ENCODE results near the gene NPAS3. TPM values are rescaled to one million over a fixed set of nuclear protein-coding genes. Genes with fewer than 3 reads are reported as not detected.

Gene NPAS3
- total RNA-seq, 1 experiment from 2014 or later = not detected

GRCh38 chr14:33480071-33480886, 541.6 kb downstream of the NPAS3 start:
- Histone ChIP-seq H3K79me2 (ENCODE audit: low read depth) (no peaks in the 10 kb centered on the region), H3K36me3 (ENCODE audit: low read depth) (no peaks in the 10 kb centered on the region), H3K27ac (no peak overlapping the region), H3K9me2 (ENCODE audit: insufficient read depth) (no peaks in the 10 kb centered on the region), H3K4me2 (no peak overlapping the region), H3K27me3 (ENCODE audit: insufficient read depth, low read depth) (no peaks in the 10 kb centered on the region), H3K9me3 (ENCODE audit: insufficient read depth, low read depth) (no peaks in the 10 kb centered on the region), H2AFZ (no peak overlapping the region), H4K20me1 (ENCODE audit: insufficient read depth) (no peaks in the 10 kb centered on the region), H3F3A (ENCODE audit: insufficient read depth, low read depth) (no peaks in the 10 kb centered on the region), H3K4me1 (replicated peaks; ENCODE audit: insufficient read depth) (peaks cover 5% of the 10 kb centered on the region; the same call in 1 of the 2 replicates), H3K4me3 (no peak overlapping the region)
- intact Hi-C loops (cut with micrococcal nuclease; ENCODE audit: unreplicated experiment) = no loop called here
- TF ChIP-seq CTCF (conservative IDR thresholded peaks at IDR 0.05) (no peak), EZH2 (IDR thresholded peaks at IDR 0.05; ENCODE audit: low read depth) (no peak)
- CTCF ChIA-PET = no interaction called here
- BruUV-seq (replicated peaks) = no TSS peak
- DNase-seq = no peak
- POLR2A ChIA-PET (ENCODE audit: unreplicated experiment) = no interaction called here

GRCh38 chr14:33480887-33481184, 542.2 kb downstream of the NPAS3 start:
- no peak for TF ChIP-seq CTCF (conservative IDR thresholded peaks at IDR 0.05)
- TF ChIP-seq EZH2 (IDR thresholded peaks at IDR 0.05; ENCODE audit: low read depth) = no peak
- Histone ChIP-seq H3K9me2 (ENCODE audit: insufficient read depth) (no peaks in the 10 kb centered on the region), H3K36me3 (ENCODE audit: low read depth) (no peaks in the 10 kb centered on the region), H2AFZ (no peak overlapping the region), H3K4me2 (no peak overlapping the region), H3K27ac (no peak overlapping the region), H3K79me2 (ENCODE audit: low read depth) (no peaks in the 10 kb centered on the region), H3F3A (ENCODE audit: insufficient read depth, low read depth) (no peaks in the 10 kb centered on the region), H3K9me3 (ENCODE audit: insufficient read depth, low read depth) (no peaks in the 10 kb centered on the region), H4K20me1 (ENCODE audit: insufficient read depth) (no peaks in the 10 kb centered on the region), H3K4me3 (no peak overlapping the region), H3K27me3 (ENCODE audit: insufficient read depth, low read depth) (no peaks in the 10 kb centered on the region), H3K4me1 (replicated peaks; ENCODE audit: insufficient read depth) (no peaks in the 10 kb centered on the region; the same call in 1 of the 2 replicates)
- CTCF ChIA-PET = no interaction called here
- BruUV-seq (replicated peaks) = no TSS peak
- intact Hi-C loops (cut with micrococcal nuclease; ENCODE audit: unreplicated experiment) = no loop called here
- POLR2A ChIA-PET (ENCODE audit: unreplicated experiment) = no interaction called here
- no peak for DNase-seq

- no peak for DNase-seq
- ChIA-PET POLR2A (ENCODE audit: unreplicated experiment) (no interaction called here), CTCF (interaction anchor here (0.6 kb wide), 1 partner anchor 311 kb away, joined by 3 read pairs; no protein-coding TSS in a partner anchor)
- H3K4me1 ChIP-seq (replicated peaks; ENCODE audit: insufficient read depth) = no peaks in the 10 kb centered on the region
- intact Hi-C loops (cut with micrococcal nuclease; ENCODE audit: unreplicated experiment) = no loop called here
- BruUV-seq (replicated peaks) = no TSS peak
- no peak overlapping the region for H3K27ac ChIP-seq
- H3K79me2 ChIP-seq (ENCODE audit: low read depth) = no peaks in the 10 kb centered on the region
- H3K9me3 ChIP-seq (ENCODE audit: insufficient read depth, low read depth) = no peaks in the 10 kb centered on the region
- no peaks in the 10 kb centered on the region for H3K36me3 ChIP-seq (ENCODE audit: low read depth)
- H3K4me3 ChIP-seq = no peak overlapping the region
- no peaks in the 10 kb centered on the region for H3K27me3 ChIP-seq (ENCODE audit: insufficient read depth, low read depth)
- H3K4me2 ChIP-seq = no peak overlapping the region
- no peaks in the 10 kb centered on the region for H3F3A ChIP-seq (ENCODE audit: insufficient read depth, low read depth)
- no peak overlapping the region for H2AFZ ChIP-seq
- no peaks in the 10 kb centered on the region for H4K20me1 ChIP-seq (ENCODE audit: insufficient read depth)
- no peaks in the 10 kb centered on the region for H3K9me2 ChIP-seq (ENCODE audit: insufficient read depth)
- TF ChIP-seq EZH2 (IDR thresholded peaks at IDR 0.05; ENCODE audit: low read depth) = no peak
- TF ChIP-seq CTCF (conservative IDR thresholded peaks at IDR 0.05) = no peak
Measured at GRCh38 chr14:33483110-33483509, 544.4 kb downstream of the NPAS3 start.
